Measurements from ENCODE around the gene GATA1. TPM values are rescaled to one million over a fixed set of nuclear protein-coding genes. Genes with fewer than 3 reads are reported as not detected.

The GATA1 gene
- total RNA-seq, 1 donor from 2014 or later, result not detected

GRCh38 chrX:48823053-48823452, 36.7 kb downstream of the GATA1 start:
- TF ChIP-seq CTCF (conservative IDR thresholded peaks at IDR 0.05), result no peak
- Mint-ChIP-seq H3K27ac (ENCODE audit: unreplicated experiment) (no peak overlapping the region), H3K4me1 (no peaks in the 10 kb centered on the region), H3K36me3 (ENCODE audit: low read depth) (peaks cover 30% of the 10 kb centered on the region), H3K4me3 (no peak overlapping the region), H3K27me3 (ENCODE audit: low read depth) (no peaks in the 10 kb centered on the region), H3K9me3 (no peaks in the 10 kb centered on the region)
- DNase-seq (ENCODE audit: low read depth, low spot score), result no peak

GRCh38 chrX:48824066-48824465, 37.7 kb downstream of the GATA1 start:
- no peak overlapping the region for H3K27ac Mint-ChIP-seq (ENCODE audit: unreplicated experiment)
- H3K27me3 Mint-ChIP-seq (ENCODE audit: low read depth), result no peaks in the 10 kb centered on the region
- no peak for TF ChIP-seq CTCF (conservative IDR thresholded peaks at IDR 0.05)
- no peaks in the 10 kb centered on the region for H3K9me3 Mint-ChIP-seq
- DNase-seq (ENCODE audit: low read depth, low spot score), result no peak
- H3K4me1 Mint-ChIP-seq, result no peaks in the 10 kb centered on the region
- H3K4me3 Mint-ChIP-seq, result no peak overlapping the region
- H3K36me3 Mint-ChIP-seq (ENCODE audit: low read depth), result peaks cover 33% of the 10 kb centered on the region

- H3K27ac Mint-ChIP-seq (ENCODE audit: unreplicated experiment), result no peak within 1 kb of the TSS
- TF ChIP-seq CTCF (conservative IDR thresholded peaks at IDR 0.05), result no peak
- H3K36me3 Mint-ChIP-seq (ENCODE audit: low read depth), result peaks cover 33% of the 10 kb centered on the region
- no peaks in the 10 kb centered on the region for H3K4me1 Mint-ChIP-seq
- no peaks in the 10 kb centered on the region for H3K9me3 Mint-ChIP-seq
- no peak for DNase-seq (ENCODE audit: low read depth, low spot score)
- H3K4me3 Mint-ChIP-seq, result no peak within 1 kb of the TSS
- peaks cover 16% of the 10 kb centered on the region for H3K27me3 Mint-ChIP-seq (ENCODE audit: low read depth)
These were observed 39.9 kb downstream of the GATA1 start, which contains the start of gene ERAS for GRCh38 chrX:48826135-48826875. Gene ERAS (plus strand): TSS chrX:48826513. CDS start chrX:48829124, 2,611 bp downstream.

GRCh38 chrX:48826876-48827653, 40.7 kb downstream of the GATA1 start:
- no peaks in the 10 kb centered on the region for H3K4me1 Mint-ChIP-seq
- no peak overlapping the region for H3K4me3 Mint-ChIP-seq
- H3K9me3 Mint-ChIP-seq, result no peaks in the 10 kb centered on the region
- H3K27me3 Mint-ChIP-seq (ENCODE audit: low read depth), result peaks cover 19% of the 10 kb centered on the region
- no peak overlapping the region for H3K27ac Mint-ChIP-seq (ENCODE audit: unreplicated experiment)
- TF ChIP-seq CTCF (conservative IDR thresholded peaks at IDR 0.05), result no peak
- DNase-seq (ENCODE audit: low read depth, low spot score), result no peak
- peaks cover 31% of the 10 kb centered on the region for H3K36me3 Mint-ChIP-seq (ENCODE audit: low read depth)

- H3K9me3 Mint-ChIP-seq, result no peaks in the 10 kb centered on the region
- no peak for TF ChIP-seq CTCF (conservative IDR thresholded peaks at IDR 0.05)
- no peaks in the 10 kb centered on the region for H3K4me1 Mint-ChIP-seq
- H3K27ac Mint-ChIP-seq (ENCODE audit: unreplicated experiment), result no peak overlapping the region
- H3K36me3 Mint-ChIP-seq (ENCODE audit: low read depth), result peaks cover 30% of the 10 kb centered on the region
- no peak overlapping the region for H3K4me3 Mint-ChIP-seq
- H3K27me3 Mint-ChIP-seq (ENCODE audit: low read depth), result peaks cover 24% of the 10 kb centered on the region
- no peak for DNase-seq (ENCODE audit: low read depth, low spot score)
These were observed 41.2 kb downstream of the GATA1 start for GRCh38 chrX:48827654-48827968.
